HAP-1 (cell line): Measurements from ENCODE around the gene ASPDH.
"Not testable (repeated sequence)": the region's sequence is repeated elsewhere in the genome, so short reads cannot be mapped to it uniquely, and the experiment has no call there.

Experiments
- DNase-seq, 2 experiments: peaks; one replicate each; pipeline ENCODE4 v3.0.0-alpha.2; 2016 to 2020; ENCODE audit warnings: low spot score in 2 of 2
- H3K27me3 ChIP-seq: fragments of 250-450 bp; sonication (Bioruptor Pico); 2 replicates; pipeline ENCODE4 v1.5.1; 2020; ENCODE audit warnings: low read depth, mild to moderate bottlenecking, moderate library complexity
- H3K36me3 ChIP-seq: fragments of 250-450 bp; sonication (Bioruptor Pico); replicated peaks from 2 replicates; pipeline ENCODE4 v1.5.1; 2020; ENCODE audit warnings: mild to moderate bottlenecking
- H3K4me1 ChIP-seq: fragments of 250-450 bp; sonication (Bioruptor Pico); 2 replicates; pipeline ENCODE4 v1.5.1; 2020; ENCODE audit warnings: mild to moderate bottlenecking
- H3K4me3 ChIP-seq: fragments of 250-450 bp; sonication (Bioruptor Pico); 2 replicates; pipeline ENCODE4 v1.5.1; 2020; ENCODE audit warnings: mild to moderate bottlenecking, moderate library complexity
- H3K9me3 ChIP-seq: fragments of 250-450 bp; sonication (Bioruptor Pico); 2 replicates; pipeline ENCODE4 v1.5.1; 2020; ENCODE audit warnings: mild to moderate bottlenecking, moderate library complexity
- in situ Hi-C: fragments of 300-500 bp; cut with MboI; formaldehyde crosslinking; loops from 3 replicates; pipeline ENCODE4 v1.14.3; 2020; ENCODE audit warnings: low sequenced_read_pairs, inconsistent platforms, mixed read lengths

ASPDH gene

GRCh38 chr19:50536662-50537305, 23.1 kb upstream of the ASPDH start:
- in situ Hi-C loops = loop anchor here (5.0 to 10.0 kb wide), 2 partner anchors 241 to 378 kb away; partner anchors contain the start of gene KLK4
- no peak for DNase-seq
- no peaks in the 10 kb centered on the region for H3K27me3 ChIP-seq
- peaks cover 5% of the 10 kb centered on the region for H3K9me3 ChIP-seq
- no peak overlapping the region for H3K4me3 ChIP-seq
- H3K4me1 ChIP-seq = no peaks in the 10 kb centered on the region
- H3K36me3 ChIP-seq = no peaks in the 10 kb centered on the region

GRCh38 chr19:50535672-50536187, 22.0 kb upstream of the ASPDH start:
- no peaks in the 10 kb centered on the region for H3K27me3 ChIP-seq
- peaks cover 5% of the 10 kb centered on the region for H3K9me3 ChIP-seq
- H3K4me1 ChIP-seq = no peaks in the 10 kb centered on the region
- no peak overlapping the region for H3K4me3 ChIP-seq
- no peaks in the 10 kb centered on the region for H3K36me3 ChIP-seq
- in situ Hi-C loops = loop anchor here (5.0 to 10.0 kb wide), 2 partner anchors 242 to 379 kb away; partner anchors contain the start of gene KLK4
- no peak for DNase-seq

GRCh38 chr19:50534478-50534877, 20.8 kb upstream of the ASPDH start:
- no peaks in the 10 kb centered on the region for H3K4me1 ChIP-seq
- peaks cover 5% of the 10 kb centered on the region for H3K9me3 ChIP-seq
- H3K27me3 ChIP-seq = no peaks in the 10 kb centered on the region
- no peak for DNase-seq
- H3K4me3 ChIP-seq = no peak overlapping the region
- in situ Hi-C loops = loop anchor here (10.0 kb wide), 1 partner anchor 380 kb away; the partner anchor contains the start of gene KLK4
- H3K36me3 ChIP-seq = no peaks in the 10 kb centered on the region

- in situ Hi-C loops = loop anchor here (10.0 kb wide), 1 partner anchor 382 kb away; the partner anchor contains the start of gene KLK4
- Histone ChIP-seq H3K27me3 (no peaks in the 10 kb centered on the region), H3K9me3 (peaks cover 5% of the 10 kb centered on the region), H3K4me3 (no peak overlapping the region), H3K4me1 (no peaks in the 10 kb centered on the region), H3K36me3 (no peaks in the 10 kb centered on the region)
- no peak for DNase-seq
These were observed 19.2 kb upstream of the ASPDH start for GRCh38 chr19:50532952-50533351.

GRCh38 chr19:50531171-50531612, 17.5 kb upstream of the ASPDH start:
- no peak for DNase-seq
- Histone ChIP-seq H3K27me3 (no peaks in the 10 kb centered on the region), H3K9me3 (peaks cover 5% of the 10 kb centered on the region), H3K4me1 (no peaks in the 10 kb centered on the region), H3K4me3 (no peak overlapping the region), H3K36me3 (no peaks in the 10 kb centered on the region)
- in situ Hi-C loops = loop anchor here (10.0 kb wide), 1 partner anchor 384 kb away; the partner anchor contains the start of gene KLK4

GRCh38 chr19:50528052-50528451, 14.3 kb upstream of the ASPDH start:
- H3K27me3 ChIP-seq, H3K4me3 ChIP-seq, H3K9me3 ChIP-seq, in situ Hi-C loops, H3K4me1 ChIP-seq, H3K36me3 ChIP-seq, DNase-seq: not testable (repeated sequence)

- Histone ChIP-seq H3K9me3 (no peaks in the 10 kb centered on the region), H3K36me3 (no peaks in the 10 kb centered on the region), H3K4me1 (no peaks in the 10 kb centered on the region), H3K27me3 (no peaks in the 10 kb centered on the region), H3K4me3 (no peak overlapping the region)
- DNase-seq = no peak
- in situ Hi-C loops = no loop called here
These were observed 9.2 kb upstream of the ASPDH start for GRCh38 chr19:50522881-50523280.

GRCh38 chr19:50520822-50521465, 7.2 kb upstream of the ASPDH start:
- in situ Hi-C loops = no loop called here
- Histone ChIP-seq H3K4me3 (no peak overlapping the region), H3K4me1 (no peaks in the 10 kb centered on the region), H3K36me3 (no peaks in the 10 kb centered on the region), H3K27me3 (no peaks in the 10 kb centered on the region), H3K9me3 (no peaks in the 10 kb centered on the region)
- DNase-seq = no peak

GRCh38 chr19:50519006-50519575, 5.4 kb upstream of the ASPDH start:
- H3K4me3 ChIP-seq = no peak overlapping the region
- in situ Hi-C loops = no loop called here
- H3K36me3 ChIP-seq = no peaks in the 10 kb centered on the region
- no peak for DNase-seq
- H3K4me1 ChIP-seq = no peaks in the 10 kb centered on the region
- no peaks in the 10 kb centered on the region for H3K27me3 ChIP-seq
- no peaks in the 10 kb centered on the region for H3K9me3 ChIP-seq

- in situ Hi-C loops = no loop called here
- no peaks in the 10 kb centered on the region for H3K4me1 ChIP-seq
- DNase-seq = no peak
These were observed 4.6 kb upstream of the ASPDH start for GRCh38 chr19:50518091-50519005.

GRCh38 chr19:50517704-50518075, 4.0 kb upstream of the ASPDH start:
- Histone ChIP-seq H3K36me3 (no peaks in the 10 kb centered on the region), H3K9me3 (no peaks in the 10 kb centered on the region), H3K4me1 (no peaks in the 10 kb centered on the region), H3K4me3 (no peak overlapping the region), H3K27me3 (no peaks in the 10 kb centered on the region)
- in situ Hi-C loops = no loop called here
- no peak for DNase-seq

More at GRCh38 chr19:50518091-50519005, 4.6 kb upstream of the ASPDH start:
- Histone ChIP-seq H3K27me3 (no peaks in the 10 kb centered on the region), H3K9me3 (no peaks in the 10 kb centered on the region), H3K4me3 (no peak overlapping the region), H3K36me3 (no peaks in the 10 kb centered on the region)

- Histone ChIP-seq H3K36me3 (no peaks in the 10 kb centered on the region), H3K9me3 (no peaks in the 10 kb centered on the region), H3K27me3 (no peaks in the 10 kb centered on the region), H3K4me3 (no peak overlapping the region), H3K4me1 (no peaks in the 10 kb centered on the region)
- in situ Hi-C loops = no loop called here
- no peak for DNase-seq
These were observed 3.4 kb upstream of the ASPDH start for GRCh38 chr19:50516964-50517703.

- Histone ChIP-seq H3K4me3 (no peak overlapping the region), H3K9me3 (no peaks in the 10 kb centered on the region)
- in situ Hi-C loops = no loop called here
These were observed 2.7 kb upstream of the ASPDH start for GRCh38 chr19:50516456-50516855.

More at GRCh38 chr19:50516456-50516855, 2.7 kb upstream of the ASPDH start:
- Histone ChIP-seq H3K4me1 (no peaks in the 10 kb centered on the region), H3K27me3 (no peaks in the 10 kb centered on the region), H3K36me3 (no peaks in the 10 kb centered on the region)
- no peak for DNase-seq
